ENCODE measurements around the gene SLC4A2.

The SLC4A2 gene

DNA sequence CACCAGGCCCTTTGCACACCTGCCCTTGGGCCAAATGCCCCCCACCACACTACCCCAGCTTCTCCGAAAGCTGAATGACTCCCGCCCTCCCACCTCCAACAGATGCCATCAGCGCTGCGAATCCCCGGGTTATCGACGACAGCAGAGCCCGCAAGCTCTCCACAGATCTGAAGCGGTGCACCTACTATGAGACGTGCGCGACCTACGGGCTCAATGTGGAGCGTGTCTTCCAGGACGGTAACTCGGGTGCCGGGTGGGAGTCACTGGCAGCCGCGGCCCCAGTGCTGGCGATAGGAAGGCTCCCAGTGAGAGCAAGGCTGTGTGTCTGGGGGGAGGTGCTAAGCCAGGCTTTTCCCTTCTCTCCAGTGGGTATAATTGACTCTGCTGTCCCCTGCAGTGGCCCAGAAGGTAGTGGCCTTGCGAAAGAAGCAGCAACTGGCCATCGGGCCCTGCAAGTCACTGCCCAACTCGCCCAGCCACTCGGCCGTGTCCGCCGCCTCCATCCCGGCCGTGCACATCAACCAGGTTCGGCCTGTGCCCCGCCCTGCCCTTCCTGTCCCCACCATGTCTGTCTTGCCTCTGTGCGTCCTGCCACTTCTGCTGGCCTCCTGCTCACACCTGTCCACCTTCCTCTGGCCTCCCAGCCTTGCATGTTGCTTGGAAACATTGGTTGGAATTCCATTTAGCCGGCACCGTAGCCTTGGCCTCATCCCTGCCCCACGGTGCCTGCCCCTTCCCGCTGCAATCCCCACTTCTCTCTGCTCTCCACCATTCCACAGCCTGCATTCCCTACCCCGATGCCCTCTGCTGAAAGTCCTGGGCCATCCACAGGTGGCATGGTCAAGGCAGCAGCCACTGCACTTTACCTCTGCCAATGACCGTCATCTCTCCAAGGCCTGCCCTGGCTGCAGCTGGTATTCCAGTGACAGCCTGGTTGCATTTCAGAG, 59.0 kb downstream of the SLC4A2 start:
- DNase-seq: no peak

DNA sequence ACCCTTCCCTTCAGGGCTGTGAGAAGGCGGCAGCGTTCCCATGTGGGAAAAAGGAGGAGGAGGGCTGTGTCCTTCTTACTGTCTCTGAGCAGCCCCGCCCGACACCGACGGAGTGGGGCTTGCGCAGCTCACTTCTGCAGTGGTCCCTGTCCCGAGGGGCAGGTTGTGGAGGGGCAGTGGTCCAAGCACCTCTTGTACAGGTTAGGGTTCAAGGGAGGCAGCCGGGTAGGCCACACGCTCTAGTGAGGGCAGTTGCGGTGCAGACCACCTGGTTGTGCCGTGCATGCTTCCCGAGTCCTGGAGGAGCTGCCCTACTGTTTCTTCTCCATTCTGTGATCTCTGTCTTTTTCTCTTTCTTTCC, 59.6 kb downstream of the SLC4A2 start:
- no peak for DNase-seq

DNA sequence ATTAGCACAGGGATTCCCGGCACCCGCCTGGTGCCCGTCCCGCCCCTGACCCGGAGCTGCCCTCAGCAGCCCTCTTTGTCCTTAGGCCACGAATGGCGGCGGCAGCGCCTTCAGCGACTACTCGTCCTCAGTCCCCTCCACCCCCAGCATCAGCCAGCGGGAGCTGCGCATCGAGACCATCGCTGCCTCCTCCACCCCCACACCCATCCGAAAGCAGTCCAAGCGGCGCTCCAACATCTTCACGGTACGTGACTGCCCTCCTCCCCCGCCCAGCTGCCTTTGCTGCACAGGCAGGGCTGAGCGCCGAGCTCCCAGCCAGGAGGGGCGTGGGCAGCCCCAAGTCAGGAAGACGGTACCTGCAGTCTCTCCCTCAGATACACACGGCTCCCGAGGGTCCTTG, 60.5 kb downstream of the SLC4A2 start:
- no peak for DNase-seq

DNA sequence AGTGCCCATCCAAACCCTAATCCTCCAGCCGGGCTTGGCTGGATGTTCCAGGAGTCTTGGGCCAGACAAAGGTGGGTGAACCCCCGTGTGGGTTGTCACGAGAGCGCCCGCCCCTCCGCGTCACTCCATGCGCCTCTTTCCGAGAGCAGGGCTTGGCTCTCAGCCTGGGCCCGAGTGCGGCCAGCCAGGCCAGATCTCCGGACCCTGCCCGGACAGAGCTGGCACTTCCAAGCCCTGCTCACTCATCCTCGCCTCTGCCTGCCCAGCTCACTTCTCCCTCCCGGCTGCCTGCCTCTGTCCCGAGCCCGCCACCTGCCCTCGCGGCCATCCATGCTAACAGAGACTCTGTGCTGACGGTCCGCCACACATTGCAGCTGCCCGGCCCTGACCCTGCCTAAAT, 61.5 kb downstream of the SLC4A2 start:
- no peak for DNase-seq

DNA sequence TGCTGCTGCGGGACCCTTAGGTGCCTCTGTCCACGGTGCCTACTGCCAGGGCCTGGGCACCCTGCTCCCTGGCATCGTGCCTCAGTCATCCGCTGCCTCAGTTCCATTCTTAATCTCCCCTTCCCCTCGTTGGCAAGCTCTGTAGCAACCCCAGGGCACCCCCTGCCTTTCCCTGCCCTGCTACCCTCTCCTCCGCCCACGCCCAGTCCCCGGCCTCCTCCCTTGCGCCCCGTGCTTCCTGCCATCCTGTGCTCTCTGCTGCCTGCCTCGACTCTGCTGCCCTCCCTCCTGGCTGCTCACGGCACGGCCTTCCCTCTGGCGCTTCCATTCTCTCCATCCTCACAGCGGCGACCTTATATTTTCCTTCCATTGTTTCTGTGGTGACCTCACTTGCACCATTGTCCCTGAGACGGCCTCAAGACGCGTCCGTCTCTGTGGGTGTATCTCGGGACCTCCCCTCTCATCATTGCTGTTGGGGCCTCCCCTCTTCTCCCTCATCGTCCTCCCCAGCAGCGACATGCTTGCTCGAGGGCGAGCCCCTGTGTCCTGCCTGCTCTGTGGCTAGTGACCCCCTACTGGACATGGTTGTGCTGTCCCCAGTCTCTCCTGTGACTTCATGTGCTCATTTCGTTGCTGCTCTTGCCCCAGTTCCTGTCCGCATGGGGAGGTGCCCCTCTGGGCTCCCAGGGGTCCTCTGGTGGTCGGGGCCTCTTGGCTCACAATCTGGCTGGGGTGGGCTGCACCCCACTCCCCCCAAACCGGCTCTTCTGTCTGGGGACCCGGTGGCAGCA, 62.2 kb downstream of the SLC4A2 start:
- no peak for DNase-seq

DNA sequence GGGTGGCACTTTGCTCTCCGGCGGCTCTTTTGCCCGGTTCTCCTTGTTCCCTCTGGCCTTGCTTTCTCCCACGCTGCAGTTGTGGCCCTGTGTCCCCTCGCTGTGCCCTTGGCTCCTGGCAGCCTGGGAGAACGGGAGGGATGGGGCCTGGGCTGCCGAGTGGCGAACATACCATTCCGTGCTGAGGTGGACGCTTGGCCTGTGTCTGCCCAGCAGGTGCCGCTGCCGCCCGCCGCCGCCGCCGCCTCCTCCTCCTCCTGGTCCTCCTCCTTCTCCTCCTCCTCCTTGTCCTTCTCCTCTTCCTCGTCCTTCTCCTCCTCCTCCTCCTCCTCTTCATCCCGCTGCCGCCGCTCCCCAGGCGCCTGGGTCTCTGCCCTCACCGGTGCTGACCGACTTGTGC, 62.9 kb downstream of the SLC4A2 start:
- DNase-seq: no peak

DNA sequence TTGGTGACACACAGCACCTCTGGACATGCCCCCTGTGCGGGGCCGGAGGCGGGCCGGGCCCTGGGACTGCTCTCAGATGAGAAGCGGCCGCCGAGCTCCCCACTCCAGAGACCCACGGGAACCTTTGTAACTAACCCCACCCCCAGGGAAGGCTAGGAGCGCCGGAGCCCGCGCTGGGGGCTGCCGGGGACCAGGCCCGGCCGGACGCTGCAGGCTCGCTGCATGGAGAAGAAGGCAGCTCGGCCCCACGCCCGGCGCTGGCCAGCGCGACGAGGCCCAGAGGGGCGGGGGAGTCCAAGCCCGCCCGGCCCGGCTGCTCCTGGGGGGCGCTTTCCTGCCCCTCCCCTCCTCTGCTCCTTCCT, 63.4 kb downstream of the SLC4A2 start:
- no peak for DNase-seq

DNA sequence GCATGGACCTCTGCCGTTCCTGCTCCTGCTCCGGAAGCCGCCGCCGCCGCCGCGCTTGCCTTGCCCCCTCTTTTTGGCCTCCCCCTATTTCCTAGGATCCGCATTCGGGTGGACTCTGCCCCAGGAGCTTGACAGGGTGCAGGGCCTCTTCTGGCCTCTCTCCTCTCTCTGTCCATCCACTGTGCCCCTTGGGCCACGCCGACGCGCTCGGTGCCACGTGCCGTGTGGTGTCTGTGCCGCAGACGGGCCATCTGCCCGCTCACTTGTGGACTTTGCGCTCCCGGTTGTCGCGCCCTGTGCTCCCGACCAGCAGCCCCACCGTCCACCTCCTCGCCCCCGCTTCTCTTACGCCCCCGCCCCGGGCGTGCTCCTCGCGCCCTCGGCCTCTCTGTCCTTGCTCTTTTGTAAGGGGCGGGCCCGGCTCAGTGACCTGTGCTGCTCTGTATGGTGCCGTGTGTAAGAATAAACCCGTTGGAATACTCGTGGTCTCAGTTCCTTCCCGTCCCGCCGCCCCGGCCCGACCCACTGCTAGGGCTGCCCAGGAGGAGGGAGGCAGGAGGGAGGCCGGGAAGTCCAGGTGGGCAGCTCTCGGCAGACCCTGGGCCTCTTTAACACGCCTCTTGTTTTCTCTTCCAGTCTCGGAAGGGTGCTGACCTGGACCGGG, 63.9 kb downstream of the SLC4A2 start:
- DNase-seq: no peak

DNA sequence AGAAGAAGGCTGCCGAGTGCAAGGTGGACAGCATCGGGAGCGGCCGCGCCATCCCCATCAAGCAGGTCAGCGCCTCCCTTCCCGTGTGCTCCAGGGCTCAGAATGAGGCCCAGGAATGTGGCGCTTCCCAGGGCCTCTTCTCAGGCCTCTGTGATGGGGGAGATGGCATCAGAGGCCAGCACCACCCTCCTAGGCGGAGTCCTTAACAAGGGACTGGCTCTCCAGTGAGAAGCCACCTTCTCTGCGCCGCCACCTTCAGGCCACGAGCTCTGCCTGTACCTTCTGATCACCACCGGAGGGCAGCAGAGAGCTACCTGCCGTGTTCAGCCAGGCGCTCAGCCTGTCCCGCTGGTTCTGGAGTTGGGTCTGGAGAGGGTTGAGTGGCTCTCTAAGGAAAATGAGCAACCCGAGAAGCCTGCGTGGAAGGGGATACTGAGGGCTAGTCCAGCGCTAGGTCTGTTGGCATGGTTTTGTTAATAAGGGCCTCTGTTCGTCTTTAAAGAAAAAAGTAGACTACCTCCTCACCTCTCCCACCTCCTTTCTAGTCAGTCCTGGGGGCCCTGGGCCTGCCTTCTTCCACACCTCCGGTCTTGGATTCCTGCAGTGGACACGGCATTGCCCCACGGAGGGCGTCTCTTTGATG, 64.6 kb downstream of the SLC4A2 start:
- DNase-seq: peak; percentile 76

DNA sequence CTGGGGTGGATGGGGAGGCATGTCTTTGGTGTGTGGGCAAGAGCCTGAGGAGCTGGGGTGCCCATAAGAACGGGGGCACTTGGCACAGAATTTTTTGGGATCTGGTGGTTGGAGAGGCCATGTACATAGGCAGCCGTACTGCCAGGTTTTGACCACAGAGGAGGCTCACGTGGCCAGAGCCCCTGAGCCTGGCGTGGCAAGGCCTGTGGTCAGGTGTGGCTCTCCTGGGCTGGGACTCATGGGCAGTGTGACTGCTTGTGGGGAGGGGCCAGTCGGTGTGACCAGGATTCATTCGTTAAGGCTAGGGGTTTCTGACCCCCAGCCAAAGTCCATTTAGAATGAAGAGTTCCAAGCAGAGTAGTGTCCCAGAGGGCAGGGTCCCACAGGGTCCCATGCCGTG, 65.1 kb downstream of the SLC4A2 start:
- no peak for DNase-seq

DNA sequence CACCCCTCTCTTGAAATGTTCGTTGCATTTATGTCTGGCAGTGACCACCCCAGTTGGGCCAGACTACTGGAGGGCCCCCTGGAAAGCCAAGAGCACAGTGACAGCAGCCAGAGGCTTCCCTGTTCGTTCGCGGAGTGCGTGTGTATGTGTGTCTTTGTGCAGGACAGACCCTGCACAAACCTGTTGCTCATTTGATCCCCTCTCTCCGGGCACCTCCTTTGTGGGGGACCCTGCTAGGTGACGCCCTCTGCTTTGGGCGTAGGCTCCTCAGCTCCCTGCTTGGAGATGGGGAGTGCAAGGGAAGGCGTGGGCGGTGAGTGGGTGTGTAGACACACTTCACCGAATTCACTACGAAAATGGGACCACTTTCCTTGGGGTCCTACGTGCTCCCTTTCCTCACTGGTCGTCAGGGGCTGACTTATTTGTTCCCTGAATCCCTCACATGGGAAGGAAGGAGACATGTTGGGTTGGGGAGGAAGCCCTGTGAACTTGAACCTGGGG, 65.6 kb downstream of the SLC4A2 start:
- DNase-seq: no peak

DNA sequence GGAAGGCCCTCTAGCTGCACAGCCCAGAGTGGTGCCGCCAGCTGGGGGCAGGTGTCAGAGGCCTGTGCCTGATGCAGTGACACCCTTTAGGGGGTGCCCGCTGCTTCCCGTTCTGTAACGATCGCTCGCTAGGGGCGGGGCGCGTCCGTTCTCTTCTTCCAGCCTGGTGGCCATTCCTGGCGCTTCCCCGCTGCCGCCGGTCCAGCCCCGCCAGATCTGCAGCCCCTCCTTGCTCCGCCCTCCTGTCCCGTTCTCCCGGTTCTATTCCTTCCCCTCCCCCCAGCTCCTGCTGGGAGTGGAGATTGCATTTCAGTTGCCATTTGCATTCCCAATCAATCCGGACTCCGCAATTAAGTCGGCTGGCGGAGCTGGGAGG, 66.1 kb downstream of the SLC4A2 start:
- no peak for DNase-seq

DNA sequence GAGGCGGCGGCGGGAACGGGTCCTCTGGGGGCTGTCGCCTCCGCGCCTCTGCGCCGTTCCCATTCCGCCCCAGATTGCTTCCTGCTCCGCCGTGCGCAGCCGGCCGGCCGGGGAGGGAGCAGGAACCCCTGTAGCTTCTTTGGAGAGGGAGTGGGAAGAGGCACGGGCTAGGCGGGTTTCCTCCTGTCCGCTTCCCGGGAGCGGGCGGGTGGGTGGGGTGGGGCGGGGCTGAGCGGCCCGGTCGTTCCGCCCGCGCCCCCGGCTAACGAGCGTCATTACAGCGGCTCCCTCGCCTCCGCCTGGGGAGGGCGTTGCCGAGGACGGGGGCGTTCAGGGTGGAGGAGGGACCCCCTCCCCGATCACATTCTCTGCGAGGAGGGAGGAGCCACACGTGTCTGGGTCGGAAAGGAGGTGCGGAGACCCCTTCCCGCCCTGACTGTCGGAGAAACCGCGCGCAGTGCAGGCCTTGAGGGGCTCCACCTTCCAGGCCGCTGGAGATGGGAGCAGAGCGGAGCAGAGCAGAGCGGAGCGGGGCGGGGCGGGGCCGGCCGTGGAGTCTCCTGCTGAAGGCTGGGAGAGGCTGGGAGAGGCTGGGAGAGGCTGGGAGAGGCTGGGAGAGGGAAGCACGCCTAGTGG, 66.6 kb downstream of the SLC4A2 start:
- no peak for DNase-seq
